Measurements from ENCODE around the gene AADACL3.

- TF ChIP-seq CTCF (conservative IDR thresholded peaks at IDR 0.05) (no peak), ZFX (IDR thresholded peaks at IDR 0.05) (no peak)
Measured at GRCh38 chr1:12739613-12740012, 23.7 kb downstream of the AADACL3 start.

Data from C4-2B (cell line).